Right ventricle myocardium superior (tissue), 1 donor: Measurements from ENCODE around the gene DUS3L. TPM values are rescaled to one million over a fixed set of nuclear protein-coding genes. Genes with fewer than 3 reads are reported as not detected.
"Not testable (repeated sequence)": the region's sequence is repeated elsewhere in the genome, so short reads cannot be mapped to it uniquely, and the experiment has no call there.

Source experiments
- ATAC-seq: fragments of 200-7000 bp; cut with Tn5 transposase; one replicate; pipeline ENCODE4 v1.9.1; 2020; ENCODE audit warnings: mild to moderate bottlenecking; ENCODE audit not compliant: poor library complexity
- DNase-seq: peaks from one replicate; pipeline ENCODE4 v3.0.0-alpha.2; 2020
- intact Hi-C: fragments of 100-400 bp; cut with DNase I; formaldehyde crosslinking; loops from one replicate; pipeline ENCODE4 v1.11.2; 2022
- total RNA-seq: library from RNA; stranded (reverse); fragmentation: NEBNext Ultra II Directional; extraction: Animal tissue kit (Norgen Biotek cat#: 25700); gene quantifications from one replicate; pipeline ENCODE4 v1.2.1, GENCODE V29; 2021
- donor health status: DM: no; HTN: yes; CAD: no; lungs with severe emphysema.

DUS3L gene
- total RNA-seq, 1 donor from 2014 or later, result 12.9 TPM

DNA sequence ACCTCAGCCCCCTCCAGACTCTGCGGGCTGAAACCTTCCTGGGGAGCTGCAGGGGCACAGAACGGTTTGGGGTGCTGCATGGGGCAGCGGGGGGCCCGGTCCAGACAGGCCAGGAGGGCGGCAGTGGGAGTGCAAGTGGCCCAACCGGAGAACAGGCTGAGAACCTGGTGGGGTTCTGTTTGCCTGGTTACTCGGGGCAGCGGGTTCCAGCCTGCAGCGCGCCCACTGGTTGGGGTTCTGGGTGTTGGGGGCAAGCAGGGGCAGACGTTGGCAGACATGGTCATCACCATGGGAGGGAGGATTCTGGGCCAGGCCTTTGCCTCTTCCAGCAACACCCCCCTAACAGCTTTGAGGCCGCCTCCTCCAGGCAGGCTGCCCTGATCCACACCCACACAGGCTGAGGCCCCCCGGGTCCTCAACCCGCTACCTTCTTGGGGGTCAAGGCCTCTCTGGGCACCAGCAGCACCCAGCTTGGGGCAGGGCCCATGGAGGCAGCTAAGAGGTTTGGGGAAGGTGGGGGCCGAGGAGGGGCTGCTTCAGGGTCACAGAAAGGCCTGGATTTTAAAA, 6.3 kb downstream of the DUS3L start, which contains the start of gene PRR22:
PRR22 (minus strand) TSS at position 166 of the 567 bp plus-strand sequence; CDS start at position 80, 86 bp downstream.
- ATAC-seq, result no peak
- DNase-seq, result no peak
- intact Hi-C loops, result no loop called here

DNA sequence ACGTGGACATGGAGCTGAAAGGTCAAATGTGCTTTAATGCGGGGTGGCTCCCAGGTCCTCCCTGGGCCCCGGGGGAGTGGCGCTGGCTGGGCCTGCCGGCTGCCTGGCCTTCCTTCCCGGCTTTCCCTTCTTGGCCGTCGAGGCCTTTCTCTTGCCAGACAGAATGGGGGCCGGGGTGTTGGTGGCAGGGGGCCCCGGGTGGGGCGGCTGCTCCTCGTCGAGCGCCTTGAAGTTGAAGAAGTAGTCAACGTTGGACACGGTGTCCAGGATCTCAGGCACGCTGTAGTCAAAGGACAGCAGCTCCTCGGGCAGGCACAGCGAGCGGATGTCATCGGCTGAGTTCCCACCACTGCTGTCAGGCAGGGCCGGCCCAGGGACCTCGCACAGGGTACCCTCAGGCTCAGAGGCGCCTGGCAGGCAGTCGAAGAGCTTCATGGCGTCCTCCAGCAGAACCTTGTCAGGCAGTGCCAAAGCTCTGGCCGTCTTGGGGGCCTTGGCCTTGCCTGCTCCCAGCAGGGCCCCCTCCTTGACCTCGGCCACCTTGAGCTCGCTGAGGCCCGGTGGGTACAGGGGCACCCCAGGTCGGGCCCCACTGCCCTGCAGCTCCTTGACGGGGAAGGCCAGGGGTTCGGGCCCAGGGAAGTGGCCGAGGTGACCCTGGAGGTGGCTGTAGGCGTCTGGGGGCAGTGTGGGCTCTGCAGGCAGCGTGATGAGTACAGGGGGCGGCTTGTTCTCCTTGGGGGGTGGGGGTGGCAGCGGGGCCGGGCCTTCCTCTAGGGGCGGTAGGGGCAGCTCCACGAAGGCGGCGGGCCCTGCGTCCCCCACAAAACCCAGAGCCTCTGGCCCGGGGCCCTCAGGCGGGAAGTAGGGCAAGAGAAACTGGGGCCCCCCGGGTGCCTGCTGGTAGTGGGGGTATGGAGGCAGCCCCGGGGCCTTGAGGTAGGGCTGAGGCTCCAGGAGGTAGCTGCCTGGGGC, 7.7 kb downstream of the DUS3L start:
- intact Hi-C loops, result no loop called here
- DNase-seq, result no peak
- peak; percentile 4 for ATAC-seq

DNA sequence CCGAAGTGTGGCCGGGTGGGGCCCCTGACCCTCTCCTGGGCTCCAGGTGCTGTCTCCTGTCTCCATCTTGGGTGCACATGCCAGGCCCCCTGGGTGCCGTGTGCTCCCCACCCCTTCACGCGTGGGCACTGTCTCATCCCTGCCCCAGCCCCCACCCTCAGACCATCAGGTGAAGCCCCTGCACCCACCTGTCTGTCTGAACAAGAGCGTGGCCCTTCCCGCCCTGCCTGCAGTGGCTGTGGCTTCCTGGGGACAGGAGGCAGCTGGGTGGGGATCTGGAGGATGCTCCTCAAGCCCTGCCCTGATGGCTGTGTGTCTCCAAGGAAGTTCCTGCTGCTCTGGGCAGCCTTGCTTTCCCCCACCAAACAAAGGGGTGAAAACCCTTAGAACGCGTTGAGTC, 8.6 kb downstream of the DUS3L start:
- ATAC-seq, result peak; percentile 16
- no peak for DNase-seq
- intact Hi-C loops, result no loop called here

DNA sequence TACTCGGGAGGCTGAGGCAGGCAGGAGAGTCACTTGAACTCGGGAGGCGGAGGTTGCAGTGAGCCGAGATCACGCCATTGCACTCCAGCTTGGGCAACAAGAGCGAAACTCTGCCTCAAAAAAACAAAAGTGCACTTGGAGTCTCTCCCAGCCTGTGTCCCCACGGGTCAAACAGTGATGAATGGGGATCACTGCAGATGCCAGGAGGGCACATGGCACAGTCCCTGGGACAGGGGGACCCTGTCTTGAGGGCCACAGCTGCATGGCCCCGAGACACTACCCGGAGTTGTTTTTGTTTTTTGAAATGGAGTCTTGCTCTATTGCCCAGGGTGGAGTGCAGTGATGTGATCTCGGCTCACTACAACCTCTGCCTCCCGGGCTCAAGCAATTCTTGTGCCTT, 10.0 kb downstream of the DUS3L start:
- DNase-seq, intact Hi-C loops, ATAC-seq: not testable (repeated sequence)

DNA sequence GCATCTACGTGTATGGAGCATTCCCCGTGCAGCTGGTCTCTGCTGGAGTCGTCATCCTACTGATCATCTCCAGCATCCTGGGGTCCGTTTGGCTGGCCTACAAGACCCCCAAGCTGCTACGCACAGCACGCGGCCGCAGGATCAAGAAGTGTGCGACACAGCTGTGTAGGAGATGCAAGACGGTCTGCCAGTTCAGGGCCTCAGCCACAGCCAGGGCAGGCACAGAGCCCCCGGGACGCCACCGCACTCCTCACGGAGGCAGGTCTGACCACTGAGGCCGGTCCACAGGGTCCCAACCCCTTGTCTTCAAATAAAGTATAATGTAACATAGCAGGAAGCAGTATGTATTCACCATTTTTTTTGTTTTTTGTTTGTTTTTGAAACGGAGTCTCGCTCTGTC, 12.6 kb downstream of the DUS3L start:
- no peak for ATAC-seq
- intact Hi-C loops, result loop anchor here (10.0 kb wide), 1 partner anchor 246 kb away; no protein-coding TSS in a partner anchor
- no peak for DNase-seq

DNA sequence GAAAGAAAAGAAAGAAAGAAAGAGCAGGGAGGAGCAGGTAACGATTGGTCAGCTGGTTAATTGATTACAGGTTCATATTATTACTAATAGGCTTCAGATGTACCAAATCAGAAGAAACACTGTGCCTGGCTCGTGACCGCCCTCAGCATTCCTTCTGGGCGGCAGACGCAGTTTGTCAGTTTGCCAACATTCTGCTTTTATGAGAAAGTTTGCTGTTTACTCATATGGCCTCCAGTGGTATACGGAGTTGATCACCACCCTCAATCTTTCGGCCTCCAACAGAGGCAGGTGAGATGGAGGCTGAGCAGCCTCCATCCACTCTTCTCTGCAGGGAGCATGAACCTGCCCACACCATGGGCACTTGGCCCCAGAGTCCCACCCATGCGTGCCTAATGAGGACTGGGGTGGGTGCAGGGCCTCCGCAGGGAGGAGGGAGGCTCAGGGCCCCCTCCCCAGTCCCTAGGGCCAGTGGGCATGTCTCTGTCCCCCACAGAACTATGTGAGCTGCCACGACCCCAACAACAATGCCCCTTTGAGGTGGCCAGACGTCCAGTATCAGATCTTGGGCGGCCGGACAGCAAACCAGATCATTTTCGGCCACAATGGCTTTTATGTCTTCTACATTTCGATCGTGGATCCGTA, 15.2 kb downstream of the DUS3L start:
- ATAC-seq, result no peak
- intact Hi-C loops, result loop anchor here (10.0 kb wide), 1 partner anchor 249 kb away; no protein-coding TSS in a partner anchor

DNA sequence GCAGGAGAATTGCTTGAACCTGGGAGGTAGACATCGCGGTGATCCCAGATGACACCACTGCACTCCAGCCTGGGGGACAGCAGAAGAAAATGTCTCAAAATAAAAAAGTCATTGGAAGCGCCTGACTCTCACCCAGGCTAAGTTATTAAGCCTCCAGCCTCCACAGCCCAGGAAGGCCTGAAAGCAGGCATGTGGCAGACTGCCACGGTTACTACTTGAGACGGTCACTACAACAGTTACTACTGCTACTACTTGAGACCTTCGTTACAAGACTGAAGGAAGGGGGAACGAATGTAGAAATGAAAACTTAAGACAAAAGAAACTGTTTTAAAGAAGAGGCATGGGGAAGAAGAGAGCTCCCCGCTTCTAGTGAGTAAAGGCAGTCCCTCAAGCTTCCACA, 16.0 kb downstream of the DUS3L start:
- ATAC-seq, result no peak
- DNase-seq, result no peak
- intact Hi-C loops, result loop anchor here (10.0 kb wide), 1 partner anchor 250 kb away; no protein-coding TSS in a partner anchor

More for the DNA sequence above, 15.2 kb downstream of the DUS3L start:
- no peak for DNase-seq

DNA sequence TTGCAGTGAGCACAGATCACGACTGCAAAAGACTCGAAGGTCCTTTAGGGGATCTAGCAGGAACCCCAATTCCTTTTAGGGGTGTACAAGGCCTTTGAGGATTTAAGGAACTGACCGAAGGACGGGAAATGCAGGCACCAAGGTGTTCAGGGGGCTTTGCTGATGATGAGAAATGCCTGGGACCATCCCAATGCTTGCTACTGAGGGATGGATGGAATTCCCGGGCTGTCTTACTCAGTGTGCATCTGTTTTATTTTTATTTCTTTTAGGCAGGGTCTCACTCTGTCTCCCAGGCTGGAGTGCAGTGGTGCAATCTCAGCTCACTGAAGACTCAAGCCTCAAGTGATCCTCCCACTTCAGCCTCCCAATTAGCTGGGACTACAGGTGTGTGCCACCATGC, 17.7 kb downstream of the DUS3L start:
- DNase-seq (no peak), ATAC-seq (no peak)
- intact Hi-C loops, result loop anchor here (10.0 kb wide), 1 partner anchor 252 kb away; no protein-coding TSS in a partner anchor

DNA sequence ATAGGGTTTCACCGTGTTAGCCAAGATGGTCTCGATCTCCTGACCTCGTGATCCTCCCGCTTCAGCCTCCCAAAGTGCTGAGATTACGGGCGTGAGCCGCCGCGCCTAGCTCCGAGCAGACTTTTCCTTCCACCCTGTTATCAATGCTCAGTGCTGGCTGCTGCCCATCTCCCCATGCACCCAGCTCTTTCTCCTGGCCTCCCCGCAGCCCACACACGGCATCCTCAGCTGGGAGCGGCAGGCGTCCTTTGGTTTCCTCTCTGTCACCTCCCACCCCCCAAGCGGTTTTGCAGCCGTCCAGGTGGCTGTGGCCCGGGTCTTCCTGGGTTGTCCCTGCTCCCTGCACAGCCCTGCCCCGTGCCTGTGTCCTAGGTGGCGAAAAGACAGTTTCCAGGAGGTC, 18.5 kb downstream of the DUS3L start:
- DNase-seq, result no peak
- intact Hi-C loops, result loop anchor here (10.0 kb wide), 1 partner anchor 252 kb away; no protein-coding TSS in a partner anchor
- ATAC-seq, result no peak

DNA sequence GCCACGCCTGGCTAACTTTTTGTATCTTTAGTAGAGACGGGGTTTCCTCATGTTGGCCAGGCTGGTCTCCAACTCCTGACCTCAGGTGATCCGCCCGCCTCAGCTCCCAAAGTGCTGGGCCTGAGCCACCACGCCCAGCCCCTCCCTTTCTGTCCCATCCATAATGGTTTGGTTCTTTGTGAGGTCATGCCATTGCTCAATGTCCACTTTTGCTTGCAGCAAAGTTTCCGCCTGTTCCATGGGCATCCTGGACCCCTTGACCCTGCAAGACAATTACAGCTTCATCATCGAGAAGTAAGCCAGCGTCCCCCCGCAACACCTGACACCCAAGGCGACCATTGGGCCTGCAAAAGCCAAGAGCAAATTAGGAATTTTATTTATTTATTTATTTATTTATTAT, 23.0 kb downstream of the DUS3L start:
- ATAC-seq (no peak), DNase-seq (no peak)
- intact Hi-C loops, result no loop called here

DNA sequence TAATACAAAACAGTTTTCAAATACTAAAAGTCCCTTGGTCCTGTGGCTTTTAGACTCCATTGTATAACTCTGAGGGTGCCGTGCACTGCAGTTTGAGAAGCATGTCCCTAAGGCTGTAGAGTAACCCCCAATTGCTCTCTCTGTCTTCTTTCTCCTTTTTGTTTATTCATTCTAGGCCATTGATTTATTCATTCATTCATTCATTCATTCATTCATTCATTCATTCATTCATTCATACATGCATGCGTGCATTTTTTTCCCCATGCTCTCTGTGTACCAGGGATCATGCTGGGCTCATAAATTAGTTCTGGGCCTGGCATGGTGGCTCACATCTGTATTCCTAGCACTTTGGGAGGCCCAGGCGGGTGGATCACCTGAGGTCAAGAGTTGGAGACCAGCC, 25.7 kb downstream of the DUS3L start:
- ATAC-seq, result no peak
- intact Hi-C loops, result no loop called here
- DNase-seq, result no peak

DNA sequence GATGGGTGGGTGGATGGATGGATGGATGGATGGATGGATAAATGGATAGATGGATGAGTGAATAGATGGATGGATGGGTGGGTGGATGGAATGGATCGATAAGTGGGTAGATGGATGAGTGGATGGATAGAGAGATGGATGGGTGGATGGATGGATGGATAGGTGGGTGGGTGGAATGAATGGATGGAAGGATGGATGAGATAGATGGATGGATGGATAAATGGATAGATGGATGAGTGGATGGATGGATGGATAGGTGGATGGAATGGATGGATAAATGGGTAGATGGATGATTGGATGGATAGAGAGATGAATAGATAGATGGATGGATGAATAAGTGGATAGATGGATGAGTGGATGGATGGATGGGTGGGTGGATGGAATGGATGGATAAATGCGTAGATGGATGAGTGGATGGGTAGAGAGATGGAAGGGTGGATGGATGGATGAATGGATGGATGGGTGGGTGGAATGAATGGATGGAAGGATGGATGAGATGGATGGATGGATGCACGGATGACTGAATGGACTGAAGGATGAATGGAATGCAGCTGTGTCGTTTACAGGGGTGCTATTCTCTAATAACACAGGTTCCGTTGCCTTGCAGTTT, 28.2 kb downstream of the DUS3L start:
- DNase-seq, result no peak
- no peak for ATAC-seq
- intact Hi-C loops, result no loop called here

DNA sequence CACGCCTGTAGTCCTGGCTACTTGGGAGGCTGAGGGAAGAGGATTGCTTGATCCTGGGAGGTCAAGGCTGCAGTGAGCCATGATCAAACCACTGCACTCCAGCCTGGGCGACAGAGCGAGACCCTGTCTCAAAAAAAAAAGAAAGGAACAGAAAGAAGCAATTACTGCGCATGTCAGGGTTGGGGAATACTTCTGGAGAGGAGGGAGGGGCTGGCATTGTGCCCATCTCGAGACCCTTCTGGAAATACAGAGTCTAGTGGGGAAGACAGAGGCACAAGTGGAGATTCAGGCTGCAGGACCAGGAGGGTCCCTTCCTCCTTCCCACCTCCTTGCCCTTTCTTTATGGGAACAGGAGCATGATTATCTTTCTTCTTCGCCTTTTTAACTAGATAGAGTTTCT, 37.2 kb downstream of the DUS3L start:
- no peak for ATAC-seq
- intact Hi-C loops, result no loop called here
- no peak for DNase-seq

DNA sequence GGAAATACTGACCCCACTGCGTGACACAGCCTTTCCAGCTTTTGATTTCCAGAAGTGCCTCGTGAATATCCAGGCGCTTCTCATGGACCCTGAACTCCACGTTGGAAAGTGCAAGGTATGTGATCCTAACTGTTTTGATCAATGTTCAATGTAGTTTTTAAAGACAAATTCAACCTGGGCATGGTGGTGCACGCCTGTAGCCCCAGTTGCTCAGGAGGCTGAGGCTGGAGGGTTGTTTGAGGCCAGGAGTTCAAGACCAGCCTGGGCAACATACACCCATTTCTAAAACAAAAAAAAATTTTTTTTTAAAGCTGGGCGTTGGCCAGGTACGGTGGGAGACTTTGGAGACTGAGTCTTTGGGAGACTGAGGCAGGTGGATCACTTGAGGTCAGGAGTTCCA, 39.3 kb downstream of the DUS3L start:
- DNase-seq (no peak), ATAC-seq (no peak)
- intact Hi-C loops, result no loop called here

DNA sequence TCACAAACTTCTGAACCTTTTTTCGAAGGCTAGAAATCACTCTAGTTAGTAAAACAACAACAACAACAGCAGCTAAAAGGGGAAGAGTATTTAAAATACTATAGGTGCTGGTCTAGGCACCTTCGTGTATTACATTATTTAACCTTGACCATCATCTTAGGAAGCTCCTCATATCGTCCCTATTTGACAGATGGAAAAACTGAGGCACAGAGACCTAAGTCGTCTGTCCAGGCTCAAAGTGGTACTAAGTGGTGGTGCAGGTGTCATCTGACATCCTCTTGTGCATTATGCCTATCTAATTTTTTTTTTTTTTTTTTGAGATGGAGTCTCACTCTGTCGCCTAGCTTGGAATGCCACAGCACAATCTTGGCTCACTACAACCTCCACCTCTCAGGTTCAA, 41.5 kb downstream of the DUS3L start:
- DNase-seq (no peak), ATAC-seq (no peak)
- intact Hi-C loops, result no loop called here

DNA sequence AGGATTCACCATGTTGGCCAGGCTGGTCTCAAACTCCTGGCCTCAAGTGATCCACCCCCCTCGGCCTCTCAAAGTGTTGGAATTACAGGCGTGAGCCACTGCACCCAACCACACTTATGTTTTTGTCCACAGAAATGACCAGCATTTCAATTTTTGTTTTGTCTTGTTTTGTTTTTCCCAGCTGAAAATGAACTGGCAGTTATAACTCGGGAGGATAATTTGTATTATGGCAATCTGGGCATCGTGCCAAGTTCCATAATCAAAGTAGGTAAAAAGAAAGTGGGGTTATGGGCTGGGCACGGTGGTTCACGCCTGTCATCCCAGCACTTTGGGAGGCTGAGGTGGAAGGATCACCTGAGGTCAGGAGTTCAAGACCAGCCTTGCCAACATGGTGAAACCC, 42.0 kb downstream of the DUS3L start:
- DNase-seq, intact Hi-C loops, ATAC-seq: not testable (repeated sequence)

DNA sequence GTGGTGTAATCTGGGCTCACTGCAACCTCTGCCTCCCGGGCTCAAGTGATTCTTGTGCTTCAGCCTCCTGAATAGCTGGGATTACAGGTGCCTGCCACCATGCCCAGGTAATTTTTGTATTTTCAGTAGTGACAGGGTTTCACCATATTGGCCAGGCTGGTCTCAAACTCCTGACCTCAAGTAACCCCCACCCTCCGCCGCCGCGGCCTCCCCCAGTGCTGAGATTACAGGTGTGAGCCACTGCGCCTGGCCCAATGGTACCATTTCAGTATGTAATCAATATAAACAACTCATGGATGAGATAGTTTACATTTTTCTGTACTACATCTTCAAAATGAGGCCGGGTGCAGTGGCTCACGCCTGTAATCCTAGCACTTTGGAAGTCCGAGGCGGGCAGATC, 46.0 kb downstream of the DUS3L start:
- not testable (repeated sequence) for ATAC-seq

DNA sequence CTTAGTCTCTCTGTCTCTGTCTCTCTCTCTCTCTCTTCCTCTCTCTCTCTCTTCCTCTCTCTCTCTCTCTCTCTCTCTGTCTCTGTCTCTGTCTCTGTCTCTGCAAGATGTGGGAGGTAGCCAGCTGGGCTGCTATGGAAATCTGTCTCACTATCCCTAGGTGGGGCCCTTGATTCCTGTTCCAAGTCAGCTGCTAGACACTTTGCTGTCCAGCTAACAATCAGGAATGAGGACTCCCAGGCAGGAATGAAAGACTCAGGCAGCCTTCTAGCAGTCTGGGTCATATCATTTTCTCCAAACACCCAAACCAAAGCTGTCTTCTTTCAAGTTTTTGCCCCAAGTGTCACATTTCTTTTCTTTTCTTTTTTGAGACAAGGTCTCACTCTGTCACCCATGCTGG, 47.3 kb downstream of the DUS3L start:
- DNase-seq (no peak), ATAC-seq (no peak)
- intact Hi-C loops, result no loop called here

More for the DNA sequence above, 46.0 kb downstream of the DUS3L start:
- DNase-seq, intact Hi-C loops: not testable (repeated sequence)

DNA sequence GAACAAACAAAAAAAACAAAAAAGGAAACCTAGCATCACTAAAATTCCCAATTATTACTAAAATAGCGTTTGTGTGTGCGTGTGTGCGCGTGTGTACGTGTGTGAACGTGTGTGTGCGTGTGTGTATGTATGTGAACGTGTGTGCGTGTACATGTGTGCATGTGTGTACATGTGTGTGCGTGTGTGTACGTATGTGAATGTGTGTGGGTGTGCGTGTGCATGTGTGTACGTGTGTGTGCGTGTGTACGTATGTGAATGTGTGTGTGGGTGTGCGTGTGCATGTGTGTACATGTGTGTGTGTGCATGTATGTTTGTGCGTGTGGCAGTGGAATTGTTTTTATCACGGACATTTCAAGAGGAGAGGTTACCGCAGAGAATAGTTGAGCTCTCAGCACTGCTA, 48.9 kb downstream of the DUS3L start:
- intact Hi-C loops, result no loop called here
- ATAC-seq (no peak), DNase-seq (no peak)
